Neuron (in vitro differentiated cells): Measurements from ENCODE around the gene KMT2B.
"Not testable (repeated sequence)": the region's sequence is repeated elsewhere in the genome, so short reads cannot be mapped to it uniquely, and the experiment has no call there.

Source experiments
- H2AFZ ChIP-seq: one replicate; pipeline ENCODE4 v1.6.1; 2013; ENCODE audit warnings: low read depth, mild to moderate bottlenecking, inconsistent platforms, low read length, moderate library complexity
- H3K27me3 ChIP-seq: one replicate; pipeline ENCODE4 v1.6.1; 2013; ENCODE audit warnings: low read length; ENCODE audit not compliant: insufficient read depth
- H3K36me3 ChIP-seq: one replicate; pipeline ENCODE4 v1.6.1; 2013; ENCODE audit warnings: low read length; ENCODE audit not compliant: insufficient read depth
- H3K4me1 ChIP-seq: one replicate; pipeline ENCODE4 v1.6.1; 2013; ENCODE audit warnings: low read length; ENCODE audit not compliant: insufficient read depth
- H3K4me3 ChIP-seq: 2 replicates; pipeline ENCODE4 v1.5.1; 2013; ENCODE audit warnings: mild to moderate bottlenecking, low read length, moderate library complexity
- H3K9me3 ChIP-seq: one replicate; pipeline ENCODE4 v1.6.1; 2013; ENCODE audit warnings: low read length

The KMT2B gene

GRCh38 chr19:35772362-35772761, 54.6 kb downstream of the KMT2B start:
- Histone ChIP-seq H3K4me1 (peaks cover 20% of the 10 kb centered on the region), H3K36me3 (peaks cover 15% of the 10 kb centered on the region)
- H3K4me3 ChIP-seq, H3K9me3 ChIP-seq, H3K27me3 ChIP-seq, H2AFZ ChIP-seq: not testable (repeated sequence)

GRCh38 chr19:35773020-35773806, 55.4 kb downstream of the KMT2B start:
- H3K36me3 ChIP-seq = peaks cover 17% of the 10 kb centered on the region
- no peaks in the 10 kb centered on the region for H3K9me3 ChIP-seq
- H2AFZ ChIP-seq = no peak overlapping the region
- no peak overlapping the region for H3K4me3 ChIP-seq
- peaks cover 23% of the 10 kb centered on the region for H3K4me1 ChIP-seq
- H3K27me3 ChIP-seq = no peaks in the 10 kb centered on the region

GRCh38 chr19:35774274-35775045, 56.7 kb downstream of the KMT2B start:
- Histone ChIP-seq H2AFZ (no peak overlapping the region), H3K36me3 (peaks cover 18% of the 10 kb centered on the region), H3K27me3 (no peaks in the 10 kb centered on the region), H3K4me1 (peaks cover 23% of the 10 kb centered on the region), H3K9me3 (no peaks in the 10 kb centered on the region), H3K4me3 (peak overlapping the region; percentile 39)

- H3K27me3 ChIP-seq = no peaks in the 10 kb centered on the region
- peak overlapping the region; percentile 39 for H3K4me3 ChIP-seq
- peaks cover 20% of the 10 kb centered on the region for H3K36me3 ChIP-seq
Measured at GRCh38 chr19:35775046-35775297, 57.2 kb downstream of the KMT2B start.

GRCh38 chr19:35775298-35776101, 57.7 kb downstream of the KMT2B start, which contains the start of gene ARHGAP33:
Gene ARHGAP33 (plus strand): TSS chr19:35775564. CDS start chr19:35775659, 95 bp downstream.
- H2AFZ ChIP-seq = no peak within 1 kb of the TSS
- no peaks in the 10 kb centered on the region for H3K27me3 ChIP-seq
- H3K4me1 ChIP-seq = peaks cover 23% of the 10 kb centered on the region

More at GRCh38 chr19:35775046-35775297, 57.2 kb downstream of the KMT2B start:
- no peaks in the 10 kb centered on the region for H3K9me3 ChIP-seq
- H3K4me1 ChIP-seq = peaks cover 23% of the 10 kb centered on the region
- H2AFZ ChIP-seq = no peak overlapping the region

GRCh38 chr19:35776102-35776788, 58.4 kb downstream of the KMT2B start:
- Histone ChIP-seq H3K9me3 (no peaks in the 10 kb centered on the region), H2AFZ (no peak overlapping the region), H3K27me3 (no peaks in the 10 kb centered on the region), H3K4me1 (peaks cover 23% of the 10 kb centered on the region), H3K36me3 (peaks cover 32% of the 10 kb centered on the region), H3K4me3 (peak overlapping the region; percentile 81)

More at GRCh38 chr19:35775298-35776101, 57.7 kb downstream of the KMT2B start, which contains the start of gene ARHGAP33:
- Histone ChIP-seq H3K9me3 (no peaks in the 10 kb centered on the region), H3K4me3 (peak within 1 kb of the TSS; percentile 81), H3K36me3 (peaks cover 25% of the 10 kb centered on the region)

- H3K36me3 ChIP-seq = peaks cover 42% of the 10 kb centered on the region
- no peaks in the 10 kb centered on the region for H3K27me3 ChIP-seq
- no peaks in the 10 kb centered on the region for H3K9me3 ChIP-seq
- peaks cover 23% of the 10 kb centered on the region for H3K4me1 ChIP-seq
- no peak overlapping the region for H3K4me3 ChIP-seq
- no peak overlapping the region for H2AFZ ChIP-seq
Measured at GRCh38 chr19:35777086-35777841, 59.5 kb downstream of the KMT2B start.

GRCh38 chr19:35777961-35778360, 60.2 kb downstream of the KMT2B start:
- no peaks in the 10 kb centered on the region for H3K9me3 ChIP-seq
- peaks cover 48% of the 10 kb centered on the region for H3K36me3 ChIP-seq
- no peak overlapping the region for H3K4me3 ChIP-seq

GRCh38 chr19:35779033-35779432, 61.2 kb downstream of the KMT2B start:
- no peaks in the 10 kb centered on the region for H3K9me3 ChIP-seq
- H3K27me3 ChIP-seq = no peaks in the 10 kb centered on the region
- peaks cover 59% of the 10 kb centered on the region for H3K36me3 ChIP-seq
- no peak overlapping the region for H3K4me3 ChIP-seq
- H2AFZ ChIP-seq = no peak overlapping the region
- peaks cover 23% of the 10 kb centered on the region for H3K4me1 ChIP-seq

More at GRCh38 chr19:35777961-35778360, 60.2 kb downstream of the KMT2B start:
- H3K4me1 ChIP-seq = peaks cover 23% of the 10 kb centered on the region
- H3K27me3 ChIP-seq = no peaks in the 10 kb centered on the region
- no peak overlapping the region for H2AFZ ChIP-seq

GRCh38 chr19:35780058-35780457, 62.3 kb downstream of the KMT2B start:
- no peak overlapping the region for H3K4me3 ChIP-seq
- peaks cover 17% of the 10 kb centered on the region for H3K4me1 ChIP-seq
- H3K27me3 ChIP-seq = no peaks in the 10 kb centered on the region
- no peaks in the 10 kb centered on the region for H3K9me3 ChIP-seq
- H3K36me3 ChIP-seq = peaks cover 66% of the 10 kb centered on the region
- H2AFZ ChIP-seq = no peak overlapping the region

GRCh38 chr19:35780717-35781116, 62.9 kb downstream of the KMT2B start:
- peaks cover 69% of the 10 kb centered on the region for H3K36me3 ChIP-seq
- H3K4me1 ChIP-seq = peaks cover 17% of the 10 kb centered on the region
- H2AFZ ChIP-seq = no peak overlapping the region

GRCh38 chr19:35781650-35782049, 63.8 kb downstream of the KMT2B start:
- Histone ChIP-seq H3K4me3 (no peak overlapping the region), H3K9me3 (no peaks in the 10 kb centered on the region), H3K4me1 (peaks cover 10% of the 10 kb centered on the region), H3K36me3 (peaks cover 76% of the 10 kb centered on the region), H2AFZ (no peak overlapping the region), H3K27me3 (no peaks in the 10 kb centered on the region)

More at GRCh38 chr19:35780717-35781116, 62.9 kb downstream of the KMT2B start:
- Histone ChIP-seq H3K9me3 (no peaks in the 10 kb centered on the region), H3K27me3 (no peaks in the 10 kb centered on the region), H3K4me3 (no peak overlapping the region)
